Measurements from ENCODE around the gene MAN2B2. TPM values are rescaled to one million over a fixed set of nuclear protein-coding genes. Genes with fewer than 3 reads are reported as not detected.

MAN2B2 gene
- polyA plus RNA-seq, 1 donor (not counting 4 experiments of a cell fraction or from before 2014, with no cell fraction given), result 7.4 TPM

DNA sequence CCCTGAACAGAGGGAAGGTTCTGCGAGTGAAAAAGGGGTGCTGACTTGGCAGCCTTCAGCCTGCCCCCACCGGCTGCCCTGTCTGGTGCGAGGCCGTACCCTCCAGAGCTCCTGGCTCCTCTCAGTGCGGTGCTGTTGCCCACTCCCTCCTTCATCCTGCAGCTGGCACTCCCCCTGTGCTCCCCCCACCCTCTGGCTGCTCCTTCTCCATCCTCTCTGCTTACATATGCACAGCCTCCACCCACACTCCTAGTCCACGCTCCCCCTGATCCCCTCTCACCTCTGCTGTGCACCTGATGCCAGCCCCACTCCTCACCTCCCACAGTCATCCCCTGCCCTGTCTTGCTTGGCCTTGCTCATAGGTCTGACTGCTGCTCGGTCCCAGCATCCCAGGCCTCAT is 9.9 kb downstream of the MAN2B2 start:
- Histone ChIP-seq H3K36me3 (ENCODE audit: control insufficient read depth in 2 of 2, extremely low read depth in 1 of 2, insufficient read depth in 2 of 2, low read length in 2 of 2) (peaks cover 4 to 5% of the 10 kb centered on the region in 2 experiments), H3K4me2 (ENCODE audit: control insufficient read depth, extremely low read depth, insufficient read depth, low read depth, low read length) (no peak overlapping the region), H3K9me3 (ENCODE audit: control insufficient read depth, low read depth, low read length) (no peaks in the 10 kb centered on the region), H3K4me1 (ENCODE audit: control insufficient read depth, extremely low read depth, insufficient read depth, low read length) (no peaks in the 10 kb centered on the region), H3K4me3 (ENCODE audit: control insufficient read depth in 2 of 3, extremely low read depth in 1 of 3, insufficient read depth in 2 of 3, low read depth in 1 of 3, low read length in 3 of 3) (no peak overlapping the region), H3K27me3 (ENCODE audit: control insufficient read depth, extremely low read depth, insufficient read depth, low read length) (no peaks in the 10 kb centered on the region), H3K79me2 (ENCODE audit: control insufficient read depth, insufficient read depth, low read length) (no peaks in the 10 kb centered on the region), H2AFZ (ENCODE audit: control insufficient read depth, low read length) (no peak overlapping the region), H4K20me1 (ENCODE audit: control insufficient read depth, extremely low read depth, insufficient read depth, low read length) (no peaks in the 10 kb centered on the region), H3K27ac (ENCODE audit: control insufficient read depth, insufficient read depth, low read length) (no peak overlapping the region), H3K9me1 (ENCODE audit: control insufficient read depth, extremely low read depth, insufficient read depth, low read length) (no peaks in the 10 kb centered on the region), H3K9ac (ENCODE audit: control insufficient read depth, extremely low read depth, insufficient read depth, low read length) (no peak overlapping the region)
- FAIRE-seq, result no peak
- TF ChIP-seq EZH2 (IDR thresholded peaks at IDR 0.05; ENCODE audit: low read length), result no peak
- TF ChIP-seq, protein P1, sequence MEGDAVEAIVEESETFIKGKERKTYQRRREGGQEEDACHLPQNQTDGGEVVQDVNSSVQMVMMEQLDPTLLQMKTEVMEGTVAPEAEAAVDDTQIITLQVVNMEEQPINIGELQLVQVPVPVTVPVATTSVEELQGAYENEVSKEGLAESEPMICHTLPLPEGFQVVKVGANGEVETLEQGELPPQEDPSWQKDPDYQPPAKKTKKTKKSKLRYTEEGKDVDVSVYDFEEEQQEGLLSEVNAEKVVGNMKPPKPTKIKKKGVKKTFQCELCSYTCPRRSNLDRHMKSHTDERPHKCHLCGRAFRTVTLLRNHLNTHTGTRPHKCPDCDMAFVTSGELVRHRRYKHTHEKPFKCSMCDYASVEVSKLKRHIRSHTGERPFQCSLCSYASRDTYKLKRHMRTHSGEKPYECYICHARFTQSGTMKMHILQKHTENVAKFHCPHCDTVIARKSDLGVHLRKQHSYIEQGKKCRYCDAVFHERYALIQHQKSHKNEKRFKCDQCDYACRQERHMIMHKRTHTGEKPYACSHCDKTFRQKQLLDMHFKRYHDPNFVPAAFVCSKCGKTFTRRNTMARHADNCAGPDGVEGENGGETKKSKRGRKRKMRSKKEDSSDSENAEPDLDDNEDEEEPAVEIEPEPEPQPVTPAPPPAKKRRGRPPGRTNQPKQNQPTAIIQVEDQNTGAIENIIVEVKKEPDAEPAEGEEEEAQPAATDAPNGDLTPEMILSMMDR (optimal IDR thresholded peaks at IDR 0.05 in 1 of 3, IDR thresholded peaks at IDR 0.05 in 1 of 3, conservative IDR thresholded peaks at IDR 0.05 in 1 of 3; ENCODE audit: extremely low read depth in 1 of 3, insufficient read depth in 2 of 3, low read length in 3 of 3), result no peak
- dilution Hi-C loops (cut with MboI; ENCODE audit: extremely low pct_ligation_motif_present, low sequenced_read_pairs), result no loop called here
- DNase-seq (ENCODE audit: low read depth, low spot score), result no peak

DNA sequence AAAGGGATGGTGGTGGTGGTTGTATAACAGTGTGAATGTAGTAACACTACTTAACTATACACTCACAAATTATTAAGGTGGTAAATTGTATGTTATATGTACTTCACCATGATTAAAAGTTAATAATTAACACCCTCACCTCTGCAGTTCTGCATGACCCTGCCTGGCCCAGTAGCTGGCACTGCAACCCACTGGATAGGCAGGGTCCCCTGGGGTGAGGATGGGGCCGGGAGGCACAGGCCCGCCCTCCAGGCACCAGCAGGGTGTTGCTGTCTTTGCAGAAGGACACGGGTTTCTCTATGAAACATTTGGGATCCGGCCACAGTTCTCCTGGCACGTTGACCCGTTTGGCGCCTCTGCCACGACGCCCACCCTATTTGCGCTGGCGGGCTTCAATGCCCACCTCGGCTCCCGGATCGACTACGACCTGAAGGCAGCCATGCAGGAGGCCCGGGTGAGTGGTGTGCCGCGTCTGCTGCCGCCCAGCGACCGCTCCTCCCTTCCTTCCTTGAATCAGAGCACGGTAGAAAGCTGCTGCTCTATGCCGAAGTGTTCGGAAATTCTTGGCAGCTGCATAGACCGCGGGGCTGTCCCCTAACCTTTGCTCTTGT is 11.8 kb downstream of the MAN2B2 start:
- Histone ChIP-seq H3K79me2 (ENCODE audit: control insufficient read depth, insufficient read depth, low read length) (no peaks in the 10 kb centered on the region), H3K36me3 (ENCODE audit: control insufficient read depth in 2 of 2, extremely low read depth in 1 of 2, insufficient read depth in 2 of 2, low read length in 2 of 2) (peaks cover 3% of the 10 kb centered on the region in 2 experiments), H3K9me1 (ENCODE audit: control insufficient read depth, extremely low read depth, insufficient read depth, low read length) (no peaks in the 10 kb centered on the region), H3K9ac (ENCODE audit: control insufficient read depth, extremely low read depth, insufficient read depth, low read length) (no peak overlapping the region), H3K4me1 (ENCODE audit: control insufficient read depth, extremely low read depth, insufficient read depth, low read length) (no peaks in the 10 kb centered on the region), H4K20me1 (ENCODE audit: control insufficient read depth, extremely low read depth, insufficient read depth, low read length) (no peaks in the 10 kb centered on the region), H3K4me2 (ENCODE audit: control insufficient read depth, extremely low read depth, insufficient read depth, low read depth, low read length) (no peak overlapping the region), H3K27ac (ENCODE audit: control insufficient read depth, insufficient read depth, low read length) (no peak overlapping the region), H3K27me3 (ENCODE audit: control insufficient read depth, extremely low read depth, insufficient read depth, low read length) (no peaks in the 10 kb centered on the region), H3K9me3 (ENCODE audit: control insufficient read depth, low read depth, low read length) (no peaks in the 10 kb centered on the region), H3K4me3 (ENCODE audit: control insufficient read depth in 2 of 3, extremely low read depth in 1 of 3, insufficient read depth in 2 of 3, low read depth in 1 of 3, low read length in 3 of 3) (no peak overlapping the region), H2AFZ (ENCODE audit: control insufficient read depth, low read length) (no peak overlapping the region)
- FAIRE-seq (no peak), DNase-seq (ENCODE audit: low read depth, low spot score) (no peak)
- no peak for TF ChIP-seq EZH2 (IDR thresholded peaks at IDR 0.05; ENCODE audit: low read length)
- TF ChIP-seq, protein P1 (optimal IDR thresholded peaks at IDR 0.05 in 1 of 3, IDR thresholded peaks at IDR 0.05 in 1 of 3, conservative IDR thresholded peaks at IDR 0.05 in 1 of 3; ENCODE audit: extremely low read depth in 1 of 3, insufficient read depth in 2 of 3, low read length in 3 of 3), result no peak
- dilution Hi-C loops (cut with MboI; ENCODE audit: extremely low pct_ligation_motif_present, low sequenced_read_pairs), result no loop called here
